Cardiac muscle cell (in vitro differentiated cells and primary cell): Measurements from ENCODE around the gene RNLS. TPM values are rescaled to one million over a fixed set of nuclear protein-coding genes. Genes with fewer than 3 reads are reported as not detected.

Source experiments
- DNase-seq, 2 donors: peaks; one replicate each; pipeline versions ENCODE4 v3.0.0 to v3.0.0-alpha.2; 2010 to 2017; ENCODE audit warnings: low read depth in 1 of 2, low spot score in 1 of 2
- H3K27ac ChIP-seq: fragments of 200-600 bp; sonication (generic); 2 replicates; pipeline ENCODE4 v1.5.1; 2016
- H3K27me3 ChIP-seq: fragments of 200-600 bp; sonication (generic); 2 replicates; pipeline ENCODE4 v1.6.0; 2016; ENCODE audit warnings: control low read depth
- H3K36me3 ChIP-seq: fragments of 200-600 bp; sonication (generic); 2 replicates; pipeline ENCODE4 v1.5.1; 2016; ENCODE audit warnings: control low read depth
- H3K4me1 ChIP-seq: fragments of 200-600 bp; sonication (generic); 2 replicates; pipeline ENCODE4 v1.8.1; 2017; ENCODE audit warnings: low read depth, mild to moderate bottlenecking, mixed run types
- H3K4me3 ChIP-seq: fragments of 200-600 bp; sonication (generic); 2 replicates; pipeline ENCODE4 v1.5.1; 2016; ENCODE audit warnings: mild to moderate bottlenecking
- H3K9me3 ChIP-seq: fragments of 200-600 bp; sonication (generic); 2 replicates; pipeline ENCODE4 v1.5.1; 2017; ENCODE audit warnings: low read depth, mild to moderate bottlenecking, control low read depth
- polyA plus RNA-seq: library from polyadenylated mRNA; unstranded; fragments of >200 nt; fragmentation: Nextera tagmentation; extraction: Ambion mirVana; gene quantifications from 2 replicates; pipeline ENCODE4 v1.2.1, GENCODE V29; 2016
- total RNA-seq: library from RNA; depleted of rRNA; stranded (reverse); fragments of >200 nt; gene quantifications from 2 replicates; pipeline ENCODE4 v1.2.3, GENCODE V29; 2016
- TF ChIP-seq, protein P1 (sequence below): IDR thresholded peaks from 2 replicates; pipeline ENCODE4 v1.5.1; 2012; ENCODE audit warnings: low read depth, mild to moderate bottlenecking, low read length

Gene RNLS
- total and polyA plus RNA-seq, 2 experiments from 2014 or later: 6.9 to 13.9 TPM

DNA sequence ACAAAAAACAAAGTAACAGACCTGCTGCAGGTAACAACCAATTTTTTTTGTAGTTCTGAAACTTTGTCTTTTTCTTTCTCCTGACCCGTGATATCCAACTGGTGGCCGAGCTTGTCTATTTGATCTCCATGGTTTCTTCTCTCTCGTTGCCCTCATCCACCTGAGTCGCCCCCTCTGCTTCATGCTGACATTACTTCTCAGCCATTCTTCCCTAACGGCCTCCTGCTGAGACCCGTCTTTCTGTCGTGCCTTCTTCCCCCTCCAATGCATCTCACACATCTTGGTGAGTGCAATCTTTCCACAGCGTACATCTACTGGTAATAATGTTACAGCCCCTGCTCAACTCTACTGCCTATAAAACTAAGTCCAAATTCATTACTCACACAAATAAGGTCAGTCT is 352.9 kb downstream of the RNLS start:
- no peak for DNase-seq
- H3K4me1 ChIP-seq: peaks cover 6% of the 10 kb centered on the region
- no peaks in the 10 kb centered on the region for H3K9me3 ChIP-seq
- TF ChIP-seq, protein P1, sequence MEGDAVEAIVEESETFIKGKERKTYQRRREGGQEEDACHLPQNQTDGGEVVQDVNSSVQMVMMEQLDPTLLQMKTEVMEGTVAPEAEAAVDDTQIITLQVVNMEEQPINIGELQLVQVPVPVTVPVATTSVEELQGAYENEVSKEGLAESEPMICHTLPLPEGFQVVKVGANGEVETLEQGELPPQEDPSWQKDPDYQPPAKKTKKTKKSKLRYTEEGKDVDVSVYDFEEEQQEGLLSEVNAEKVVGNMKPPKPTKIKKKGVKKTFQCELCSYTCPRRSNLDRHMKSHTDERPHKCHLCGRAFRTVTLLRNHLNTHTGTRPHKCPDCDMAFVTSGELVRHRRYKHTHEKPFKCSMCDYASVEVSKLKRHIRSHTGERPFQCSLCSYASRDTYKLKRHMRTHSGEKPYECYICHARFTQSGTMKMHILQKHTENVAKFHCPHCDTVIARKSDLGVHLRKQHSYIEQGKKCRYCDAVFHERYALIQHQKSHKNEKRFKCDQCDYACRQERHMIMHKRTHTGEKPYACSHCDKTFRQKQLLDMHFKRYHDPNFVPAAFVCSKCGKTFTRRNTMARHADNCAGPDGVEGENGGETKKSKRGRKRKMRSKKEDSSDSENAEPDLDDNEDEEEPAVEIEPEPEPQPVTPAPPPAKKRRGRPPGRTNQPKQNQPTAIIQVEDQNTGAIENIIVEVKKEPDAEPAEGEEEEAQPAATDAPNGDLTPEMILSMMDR: no peak
- H3K36me3 ChIP-seq: no peaks in the 10 kb centered on the region
- no peak overlapping the region for H3K27ac ChIP-seq
- no peak overlapping the region for H3K4me3 ChIP-seq
- no peaks in the 10 kb centered on the region for H3K27me3 ChIP-seq

DNA sequence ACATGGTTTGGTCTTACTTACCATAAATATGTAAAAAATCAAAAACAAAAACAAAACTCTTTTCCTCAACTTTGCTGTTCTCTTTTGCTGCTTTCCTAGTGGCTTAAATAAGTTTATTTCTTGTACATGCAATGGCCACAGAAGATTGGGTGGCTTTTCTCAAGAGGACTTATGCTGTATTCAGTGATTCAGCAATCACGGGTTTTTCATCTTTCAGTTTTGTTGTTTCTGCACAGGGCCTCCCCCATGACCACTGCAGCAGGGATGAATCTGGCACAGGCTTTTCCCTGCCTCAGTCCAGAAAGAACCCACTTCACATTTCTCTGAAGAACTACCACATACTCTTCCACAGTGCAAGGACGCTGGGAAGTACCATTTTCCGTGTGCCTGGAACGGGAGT is 355.0 kb downstream of the RNLS start:
- no peaks in the 10 kb centered on the region for H3K27me3 ChIP-seq
- H3K36me3 ChIP-seq: no peaks in the 10 kb centered on the region
- H3K27ac ChIP-seq: no peak overlapping the region
- no peaks in the 10 kb centered on the region for H3K9me3 ChIP-seq
- H3K4me3 ChIP-seq: no peak overlapping the region
- TF ChIP-seq, protein P1: no peak
- peaks cover 6% of the 10 kb centered on the region for H3K4me1 ChIP-seq
- peak in 1 of 2 donors; percentile 34 for DNase-seq

DNA sequence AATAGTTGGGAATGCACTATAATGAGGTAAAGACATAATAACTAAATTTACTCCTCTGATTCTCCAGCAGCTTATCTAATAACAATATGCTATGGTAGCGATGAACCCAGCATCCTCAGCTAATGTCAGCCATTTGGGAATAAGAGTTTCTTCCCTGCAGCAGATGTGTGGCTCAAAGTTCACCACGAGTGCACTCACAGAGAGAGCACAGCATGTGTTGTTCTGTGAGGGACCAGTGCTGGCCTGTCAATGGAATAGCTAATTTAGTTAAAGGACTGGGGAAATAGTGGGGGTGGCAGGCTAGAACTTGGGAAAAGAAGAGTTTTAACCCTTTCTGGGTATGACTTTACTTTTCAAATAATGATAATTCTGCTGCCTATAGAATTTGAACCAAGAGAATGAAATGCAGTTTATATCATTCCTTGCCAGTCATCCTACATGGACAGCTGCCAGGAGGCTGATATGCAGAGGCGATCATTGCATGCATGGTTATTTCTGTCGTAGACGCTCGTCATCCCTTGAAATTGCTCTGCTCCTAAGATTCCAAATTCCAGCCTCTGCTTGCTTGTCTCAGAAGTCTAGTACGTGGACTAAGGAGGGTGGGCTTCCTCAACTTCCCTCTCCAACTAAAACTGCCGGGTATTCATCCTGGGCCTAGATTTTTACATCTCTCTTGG is 355.6 kb downstream of the RNLS start:
- Histone ChIP-seq H3K4me3 (no peak overlapping the region), H3K27me3 (no peaks in the 10 kb centered on the region), H3K4me1 (peaks cover 6% of the 10 kb centered on the region), H3K36me3 (no peaks in the 10 kb centered on the region), H3K27ac (peak overlapping the region; percentile 32), H3K9me3 (no peaks in the 10 kb centered on the region)
- TF ChIP-seq, protein P1: no peak
- DNase-seq: peak; percentile 17 to 86

DNA sequence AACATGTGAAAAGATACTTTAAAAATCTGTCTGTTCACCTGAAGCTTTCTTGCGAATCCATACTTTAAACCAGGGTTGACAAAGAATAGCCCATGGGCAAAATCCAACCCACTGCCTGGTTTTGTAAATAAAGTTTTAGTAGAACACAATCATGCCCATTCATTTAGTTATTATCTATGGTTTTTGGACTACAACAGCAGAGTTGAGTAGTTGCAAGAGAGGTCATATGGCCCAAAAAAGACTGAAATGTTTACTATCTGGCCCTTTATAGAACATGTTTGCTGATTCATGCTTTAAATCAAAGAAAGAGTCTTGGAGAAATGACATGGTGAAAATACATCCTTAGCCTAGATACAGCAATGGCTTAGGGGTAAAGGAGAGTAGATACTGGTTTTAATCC is 356.2 kb downstream of the RNLS start:
- Histone ChIP-seq H3K36me3 (no peaks in the 10 kb centered on the region), H3K9me3 (no peaks in the 10 kb centered on the region), H3K4me3 (no peak overlapping the region), H3K27me3 (no peaks in the 10 kb centered on the region), H3K27ac (no peak overlapping the region), H3K4me1 (peaks cover 6% of the 10 kb centered on the region)
- DNase-seq: no peak
- TF ChIP-seq, protein P1: no peak

DNA sequence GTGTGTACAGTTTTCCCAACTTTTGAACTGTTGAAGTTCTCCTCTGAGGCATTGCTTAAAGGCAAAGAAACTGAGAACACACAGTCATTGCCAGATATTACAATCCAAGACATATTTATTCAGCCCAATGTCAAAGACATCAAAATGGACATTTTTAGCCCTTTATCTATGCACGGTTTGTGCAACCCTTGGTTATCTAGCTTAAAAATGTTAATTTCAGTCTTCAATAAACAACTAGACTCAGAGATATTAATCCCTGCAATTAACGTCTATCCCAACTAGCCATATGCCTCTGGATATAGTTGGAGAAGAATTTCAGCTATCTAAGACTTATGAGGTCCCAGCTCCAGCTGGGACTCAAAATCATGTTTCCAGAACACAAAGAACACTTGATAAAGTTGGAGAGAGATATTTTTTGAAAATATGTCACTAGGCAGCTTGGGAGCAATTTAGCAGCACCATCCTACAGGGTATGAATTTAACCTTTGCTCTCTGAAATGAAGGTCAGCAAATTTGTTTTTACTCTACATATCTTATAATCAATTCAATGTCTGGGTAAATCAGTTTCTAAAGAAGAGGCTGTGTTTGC is 357.0 kb downstream of the RNLS start:
- Histone ChIP-seq H3K36me3 (no peaks in the 10 kb centered on the region), H3K9me3 (no peaks in the 10 kb centered on the region), H3K27me3 (no peaks in the 10 kb centered on the region), H3K4me1 (peaks cover 6% of the 10 kb centered on the region), H3K4me3 (no peak overlapping the region), H3K27ac (no peak overlapping the region)
- TF ChIP-seq, protein P1: no peak
- DNase-seq: no peak

Other genes starting within 250 kb of the RNLS start
- gene LIPJ, start 3.4 kb upstream of the RNLS start, total RNA-seq: 0.11 TPM in 1 of 2 replicates, not detected in the other
- 0.59 TPM in 1 of 2 replicates, not detected in the other for gene LIPJ, start 3.4 kb upstream of the RNLS start, polyA plus RNA-seq
- gene LIPF, start 81.1 kb upstream of the RNLS start, total RNA-seq: not detected in 2 replicates
- gene LIPF, start 81.1 kb upstream of the RNLS start, polyA plus RNA-seq: not detected in 2 replicates
- not detected in 2 replicates for gene LIPK, start 122.9 kb upstream of the RNLS start, total RNA-seq
- not detected in 2 replicates for gene LIPK, start 122.9 kb upstream of the RNLS start, polyA plus RNA-seq
- gene LIPN, start 176.7 kb upstream of the RNLS start, total RNA-seq: not detected in 2 replicates
- gene LIPN, start 176.7 kb upstream of the RNLS start, polyA plus RNA-seq: not detected in 2 replicates
- gene LIPM, start 219.4 kb upstream of the RNLS start, total RNA-seq: not detected in 2 replicates
- not detected in 2 replicates for gene LIPM, start 219.4 kb upstream of the RNLS start, polyA plus RNA-seq